HCT116 (cell line): ENCODE measurements around the gene RNASEH2A. TPM values are rescaled to one million over a fixed set of nuclear protein-coding genes. Genes with fewer than 3 reads are reported as not detected.

Experiments
- ATAC-seq: fragments of 200-7000 bp; cut with Tn5 transposase; 2 replicates; pipeline ENCODE4 v1.9.1; 2020; ENCODE audit warnings: mild to moderate bottlenecking, moderate library complexity
- BruUV-seq: library from RNA; stranded (reverse); fragments of 400-500 nt; replicated peaks from 2 replicates; lab custom pipeline; 2021; lab: Mats Ljungman, UMichigan
- CTCF ChIA-PET: fragments of 300-600 bp; sonication (Branson Sonifier 250); formaldehyde crosslinking; loops from one replicate; lab custom pipeline; 2021; ENCODE audit warnings: antibody characterized with exemption; lab: Charles Lee
- POLR2A ChIA-PET: fragments of 300-600, 350-600 bp; sonication (Branson Sonifier 250); formaldehyde crosslinking; loops from one replicate; lab custom pipeline; 2021; ENCODE audit warnings: antibody characterized with exemption; lab: Charles Lee
- RAD21 ChIA-PET, 2 experiments: fragments of 300-600 bp; sonication (Branson Sonifier 250); formaldehyde crosslinking; loops; one replicate each; lab custom pipeline; 2023; ENCODE audit warnings: low total read pairs in 2 of 2; ENCODE audit not compliant: uncharacterized antibody in 2 of 2, unreplicated experiment in 2 of 2, low non-redundant PET in 1 of 2; lab: Charles Lee
- DNase-seq: peaks from one replicate; pipeline ENCODE4 v3.0.0-alpha.2; 2010; ENCODE audit warnings: low read depth, low spot score
- H2AFZ ChIP-seq: fragments of 200-600 bp; shearing (Covaris generic), sonication (generic); 2 replicates; pipeline ENCODE4 v1.6.1; 2017; ENCODE audit warnings: low read depth, mixed run types, mixed read lengths, antibody characterized with exemption, low read length; ENCODE audit not compliant: poor library complexity, severe bottlenecking
- H3K27ac ChIP-seq: 2 replicates; pipeline ENCODE4 v1.5.1; 2012; ENCODE audit warnings: low read depth, low read length
- H3K27me3 ChIP-seq: fragments of 200-600 bp; sonication (generic); 2 replicates; pipeline ENCODE4 v1.6.1; 2016; ENCODE audit warnings: mixed run types, low read length, mixed read lengths; ENCODE audit not compliant: insufficient read depth
- H3K36me3 ChIP-seq, 2 experiments: fragments of 200-500 bp in 1 of 2; fragments of 200-600 bp in 1 of 2; sonication (Bioruptor generic) in 1 of 2; sonication (generic) in 1 of 2; 2 replicates each; pipeline versions ENCODE4 v1.5.1 to v1.6.1; 2014 to 2016; ENCODE audit warnings: low read length in 2 of 2, inconsistent platforms in 1 of 2, mixed read lengths in 1 of 2, mixed run types in 1 of 2; ENCODE audit not compliant: insufficient read depth in 2 of 2, control insufficient read depth in 1 of 2
- H3K4me1 ChIP-seq, 2 experiments: fragments of 200-600 bp in 1 of 2; sonication (generic) in 1 of 2; 2 replicates each; pipeline versions ENCODE4 v1.5.1 to v1.6.1; 2012 to 2017; ENCODE audit warnings: low read length in 2 of 2, inconsistent platforms in 1 of 2, mild to moderate bottlenecking in 1 of 2, mixed read lengths in 1 of 2, mixed run types in 1 of 2, moderate library complexity in 1 of 2; ENCODE audit not compliant: insufficient read depth in 2 of 2, control insufficient read depth in 1 of 2
- H3K4me2 ChIP-seq: fragments of 200-600 bp; sonication (generic); 2 replicates; pipeline ENCODE4 v1.6.1; 2017; ENCODE audit warnings: mixed run types, low read length, mixed read lengths
- H3K4me3 ChIP-seq, 2 experiments: fragments of 200-600 bp in 1 of 2; sonication (generic) in 1 of 2; replicated peaks in 1 of 2; 2 replicates each; pipeline ENCODE4 v1.5.1; 2011 to 2016; ENCODE audit warnings: low read length in 2 of 2, control low read depth in 1 of 2, low read depth in 1 of 2, mild to moderate bottlenecking in 1 of 2, mixed read lengths in 1 of 2, mixed run types in 1 of 2
- H3K79me2 ChIP-seq: fragments of 200-600 bp; sonication (generic); 2 replicates; pipeline ENCODE4 v1.6.1; 2017; ENCODE audit warnings: mild to moderate bottlenecking, mixed run types, low read length, moderate library complexity, mixed read lengths; ENCODE audit not compliant: insufficient read depth
- H3K9ac ChIP-seq: fragments of 200-600 bp; sonication (generic); 2 replicates; pipeline ENCODE4 v1.6.1; 2016; ENCODE audit warnings: low read length, mixed read lengths
- H3K9me2 ChIP-seq: fragments of 200-600 bp; sonication (generic), shearing (Covaris generic); 2 replicates; pipeline ENCODE4 v1.6.1; 2017; ENCODE audit warnings: mixed run types, mild to moderate bottlenecking, moderate library complexity; ENCODE audit not compliant: insufficient read depth
- H3K9me3 ChIP-seq, 2 experiments: fragments of 200-500 bp in 1 of 2; fragments of 200-600 bp in 1 of 2; sonication (Bioruptor generic) in 1 of 2; sonication (generic) in 1 of 2; 2 replicates each; pipeline ENCODE4 v1.6.1; 2014 to 2017; ENCODE audit warnings: low read length in 2 of 2, mixed read lengths in 2 of 2, inconsistent platforms in 1 of 2, low read depth in 1 of 2, mild to moderate bottlenecking in 1 of 2, mixed run types in 1 of 2, moderate library complexity in 1 of 2; ENCODE audit not compliant: control insufficient read depth in 1 of 2, insufficient read depth in 1 of 2
- H4K20me1 ChIP-seq: fragments of 200-600 bp; sonication (generic), shearing (Covaris generic); 2 replicates; pipeline ENCODE4 v1.6.1; 2017; ENCODE audit warnings: mixed run types, mild to moderate bottlenecking, moderate library complexity; ENCODE audit not compliant: insufficient read depth
- ATF3 ChIP-seq: IDR thresholded peaks from 2 replicates; pipeline ENCODE4 v1.6.1; 2012
- CBX3 ChIP-seq: IDR thresholded peaks from 2 replicates; pipeline ENCODE4 v1.6.1; 2012; ENCODE audit warnings: low read depth
- CEBPB ChIP-seq: IDR thresholded peaks from 2 replicates; pipeline ENCODE4 v1.6.1; 2012; ENCODE audit warnings: low read depth
- CTCF ChIP-seq, 3 experiments: fragments of 200-600 bp in 1 of 3; sonication (generic) in 1 of 3; IDR thresholded peaks in 2 of 3; conservative IDR thresholded peaks in 1 of 3; 2 replicates each; pipeline ENCODE4 v1.5.1; 2012 to 2017; ENCODE audit warnings: low read depth in 2 of 3, low read length in 2 of 3, antibody characterized with exemption in 1 of 3, borderline replicate concordance in 1 of 3, control low read depth in 1 of 3, mild to moderate bottlenecking in 1 of 3, mixed read lengths in 1 of 3, mixed run types in 1 of 3, moderate library complexity in 1 of 3; ENCODE audit not compliant: insufficient read depth in 1 of 3
- ELF1 ChIP-seq: IDR thresholded peaks from 2 replicates; pipeline ENCODE4 v1.6.1; 2012; ENCODE audit warnings: low read depth, borderline replicate concordance
- EZH2 ChIP-seq: fragments of 200-600 bp; sonication (generic); IDR thresholded peaks from 2 replicates; pipeline ENCODE4 v1.6.1; 2017; ENCODE audit warnings: antibody characterized with exemption, mixed run types
- EZH2phosphoT487 ChIP-seq: fragments of 200-600 bp; IDR thresholded peaks from 2 replicates; pipeline ENCODE4 v1.6.1; 2018; ENCODE audit warnings: antibody characterized with exemption, borderline replicate concordance
- JUND ChIP-seq: IDR thresholded peaks from 2 replicates; pipeline ENCODE4 v1.6.1; 2012
- MAX ChIP-seq: IDR thresholded peaks from 2 replicates; pipeline ENCODE4 v1.6.1; 2012
- POLR2A ChIP-seq: IDR thresholded peaks from 2 replicates; pipeline ENCODE4 v1.7.0; 2011; ENCODE audit warnings: borderline replicate concordance; ENCODE audit not compliant: insufficient read depth, insufficient read length; ENCODE audit errors: extremely low read depth
- POLR2AphosphoS5 ChIP-seq: IDR thresholded peaks from 2 replicates; pipeline ENCODE4 v1.6.1; 2011; ENCODE audit warnings: mild to moderate bottlenecking, low read depth, low read length, moderate library complexity
- RAD21 ChIP-seq: IDR thresholded peaks from 2 replicates; pipeline ENCODE4 v1.6.1; 2012; ENCODE audit warnings: low read depth, mild to moderate bottlenecking
- SIN3A ChIP-seq: IDR thresholded peaks from 2 replicates; pipeline ENCODE4 v1.6.1; 2012; ENCODE audit warnings: low read depth
- SP1 ChIP-seq: IDR thresholded peaks from 2 replicates; pipeline ENCODE4 v1.6.1; 2012; ENCODE audit warnings: low read depth
- TCF7L2 ChIP-seq: IDR thresholded peaks from 2 replicates; pipeline ENCODE4 v1.7.0; 2011; ENCODE audit warnings: borderline replicate concordance, inconsistent platforms; ENCODE audit not compliant: insufficient read depth, insufficient read length; ENCODE audit errors: extremely low read depth
- YY1 ChIP-seq: IDR thresholded peaks from 2 replicates; pipeline ENCODE4 v1.6.1; 2011; ENCODE audit warnings: low read length, low read depth, moderate library complexity, mild to moderate bottlenecking; ENCODE audit not compliant: insufficient replicate concordance; ENCODE audit errors: extremely low read depth
- ZBTB33 ChIP-seq: IDR thresholded peaks from 2 replicates; pipeline ENCODE4 v1.6.1; 2011; ENCODE audit warnings: mild to moderate bottlenecking, low read length, moderate library complexity; ENCODE audit not compliant: insufficient replicate concordance; ENCODE audit errors: extremely low read depth
- intact Hi-C: fragments of 100-400 bp; cut with micrococcal nuclease; formaldehyde crosslinking; loops from 2 replicates; pipeline ENCODE4 v1.10.0; 2022
- total RNA-seq: library from RNA; stranded (reverse); gene quantifications from one replicate; pipeline ENCODE4 v1.2.1, GENCODE V29; 2021; ENCODE audit not compliant: unreplicated experiment

Gene RNASEH2A
- total RNA-seq, 1 experiment from 2014 or later = 54.5 TPM

GRCh38 chr19:12843328-12843727, 36.9 kb downstream of the RNASEH2A start (continued):
- no peak for TF ChIP-seq CTCF (IDR thresholded peaks at IDR 0.05 in 2 of 3, conservative IDR thresholded peaks at IDR 0.05 in 1 of 3; ENCODE audit: borderline replicate concordance in 1 of 3, insufficient read depth in 1 of 3, low read depth in 2 of 3, low read length in 2 of 3)
- TF ChIP-seq YY1 = no peak
- TF ChIP-seq MAX = no peak

- no peaks in the 10 kb centered on the region for H4K20me1 ChIP-seq
- H3K36me3 ChIP-seq = peaks cover 5 to 11% of the 10 kb centered on the region in 2 experiments; a peak in 1 of 4 replicates
- RAD21 ChIA-PET = no interaction called here
- ATAC-seq (no peak), DNase-seq (no peak)
- POLR2A ChIA-PET = no interaction called here
- H3K4me1 ChIP-seq = peaks cover 14 to 38% of the 10 kb centered on the region in 2 experiments; a peak in 3 of 4 replicates
- intact Hi-C loops = no loop called here
- no TSS peak for BruUV-seq
- CTCF ChIA-PET = interaction anchor here (0.6 to 1.3 kb wide), 3 partner anchors 68 to 84 kb away, joined by 3 to 4 read pairs (median 3); no protein-coding TSS in a partner anchor
- H3K4me3 ChIP-seq = no peak overlapping the region
- H2AFZ ChIP-seq = no peak overlapping the region
- peaks cover 32% of the 10 kb centered on the region; the same call in 1 of the 2 replicates for H3K79me2 ChIP-seq
- H3K27ac ChIP-seq = no peak overlapping the region
- no peaks in the 10 kb centered on the region for H3K9me3 ChIP-seq
- H3K27me3 ChIP-seq = no peaks in the 10 kb centered on the region
- H3K9me2 ChIP-seq = no peaks in the 10 kb centered on the region
- no peak overlapping the region for H3K9ac ChIP-seq
- no peak overlapping the region for H3K4me2 ChIP-seq
- no peak for TF ChIP-seq ATF3
- TF ChIP-seq EZH2phosphoT487 = no peak
- TF ChIP-seq EZH2 = no peak
- no peak for TF ChIP-seq CBX3
- no peak for TF ChIP-seq CEBPB
- TF ChIP-seq TCF7L2 = no peak
- TF ChIP-seq SIN3A = no peak
- no peak for TF ChIP-seq JUND
- TF ChIP-seq CTCF (IDR thresholded peaks at IDR 0.05 in 2 of 3, conservative IDR thresholded peaks at IDR 0.05 in 1 of 3; ENCODE audit: borderline replicate concordance in 1 of 3, insufficient read depth in 1 of 3, low read depth in 2 of 3, low read length in 2 of 3) = no peak
- TF ChIP-seq SP1 = no peak
- TF ChIP-seq ELF1 = no peak
- TF ChIP-seq POLR2A = no peak
- no peak for TF ChIP-seq ZBTB33
- no peak for TF ChIP-seq RAD21
- no peak for TF ChIP-seq POLR2AphosphoS5
These were observed 37.8 kb downstream of the RNASEH2A start for GRCh38 chr19:12843999-12844732.
